Measurements from ENCODE around the gene MOGAT2.
A peak's percentile ranks its signal among the peaks of the same experiment; 100 is the strongest.

Gene MOGAT2

GRCh38 chr11:75760243-75760642, 42.6 kb downstream of the MOGAT2 start:
- DNase-seq (ENCODE audit: low spot score): no peak

- no peak for DNase-seq (ENCODE audit: low spot score)
These were observed 43.3 kb downstream of the MOGAT2 start for GRCh38 chr11:75760710-75761493.

GRCh38 chr11:75762158-75762557, 44.5 kb downstream of the MOGAT2 start:
- no peak for DNase-seq (ENCODE audit: low spot score)

DNA sequence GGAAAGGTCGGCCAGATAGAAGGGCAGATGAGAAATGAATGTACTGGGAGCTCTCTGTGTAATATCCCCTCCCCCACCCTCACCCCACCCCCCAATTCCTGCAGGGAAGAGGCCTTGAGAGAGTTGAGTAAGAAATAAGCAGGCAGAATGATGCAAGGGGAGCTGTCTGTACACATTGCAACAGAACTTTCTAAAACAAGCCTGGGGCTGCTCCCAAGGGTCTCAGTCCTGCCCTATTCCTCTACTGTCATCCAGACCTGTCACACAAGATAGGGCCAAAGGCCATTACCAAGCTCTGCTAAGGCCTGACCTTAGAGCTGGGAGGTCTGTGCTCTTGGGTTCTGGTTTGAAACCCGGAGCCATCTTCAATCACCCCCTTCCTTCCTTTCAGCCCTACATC, 45.2 kb downstream of the MOGAT2 start:
- DNase-seq (ENCODE audit: low spot score): no peak

DNA sequence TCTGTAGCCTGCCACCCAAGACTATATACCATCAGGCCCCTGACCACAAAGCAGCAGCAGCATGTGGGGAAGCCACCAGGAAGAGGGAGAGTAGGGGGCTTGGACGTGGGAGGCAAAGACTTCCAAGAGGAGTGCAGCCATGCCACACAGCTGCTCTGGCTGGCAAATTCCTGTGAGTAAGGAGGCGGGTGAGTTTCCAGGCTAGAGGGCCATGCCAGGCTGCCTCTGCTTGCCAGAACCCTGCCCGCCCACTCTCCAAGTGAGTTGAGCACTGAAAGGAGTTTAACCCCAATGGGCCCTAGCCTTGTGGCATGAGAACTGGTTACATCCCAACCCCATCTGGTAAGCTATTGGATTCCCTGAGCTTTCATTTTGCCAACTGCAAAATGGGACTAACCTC, 46.2 kb downstream of the MOGAT2 start:
- DNase-seq (ENCODE audit: low spot score): no peak

DNA sequence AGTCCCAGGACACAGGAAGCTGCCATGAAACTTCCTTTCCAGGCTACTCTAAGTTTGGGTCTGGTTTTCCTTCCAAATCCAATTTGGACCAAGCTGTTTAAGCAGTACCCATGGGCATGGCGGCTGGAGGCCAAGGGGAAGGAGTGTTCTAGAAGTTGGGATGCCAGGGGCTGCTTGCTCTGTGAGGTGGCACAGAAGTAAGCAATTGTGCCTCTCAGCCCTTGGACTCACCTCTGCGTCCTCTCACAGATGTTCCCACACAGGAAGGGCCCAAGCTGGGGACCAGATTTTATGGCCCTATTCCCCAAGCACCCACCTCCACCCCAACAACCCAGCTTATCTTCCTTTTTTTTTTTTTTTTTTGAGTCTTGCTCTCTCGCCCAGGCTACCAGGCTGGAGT, 47.5 kb downstream of the MOGAT2 start:
- DNase-seq (ENCODE audit: low spot score): no peak

DNA sequence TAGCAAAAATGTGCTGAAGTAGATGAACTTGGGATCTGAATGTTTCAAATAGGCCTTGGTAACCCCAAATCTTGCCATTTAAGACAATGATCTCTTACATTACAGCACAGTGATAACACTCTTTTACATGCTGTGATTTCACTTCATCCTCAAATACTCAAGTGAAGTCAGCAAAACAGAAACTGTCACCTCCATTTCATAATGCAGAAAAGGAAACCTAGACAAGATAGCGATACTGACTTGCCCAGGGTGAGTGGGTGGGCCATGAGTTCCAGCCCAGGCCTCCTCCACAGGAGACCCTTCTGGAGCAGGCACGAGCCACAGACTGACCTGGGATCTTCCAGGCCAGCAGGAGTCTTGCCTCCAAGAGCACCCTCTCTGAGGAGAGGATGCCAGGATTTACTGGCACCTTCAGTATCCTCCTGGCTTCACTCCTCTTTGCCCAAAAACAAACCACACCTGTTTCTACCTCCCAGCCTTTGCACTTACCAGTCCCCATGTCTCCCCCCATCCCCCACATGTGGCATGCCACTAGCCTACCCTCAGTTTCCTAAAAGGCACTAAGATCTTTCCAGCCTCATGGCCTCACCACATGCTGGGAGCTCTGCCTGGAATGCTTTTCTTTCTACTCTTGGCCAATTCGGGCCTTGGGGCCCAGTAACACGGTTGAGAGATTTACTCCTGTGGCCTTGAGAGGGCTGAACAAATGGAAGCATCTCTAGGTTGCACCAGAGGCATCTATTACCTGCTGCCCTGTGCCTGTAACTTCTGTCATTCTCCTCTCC, 49.0 kb downstream of the MOGAT2 start:
- DNase-seq (ENCODE audit: low spot score): no peak

- no peak for DNase-seq (ENCODE audit: low spot score)
These were observed 49.6 kb downstream of the MOGAT2 start for GRCh38 chr11:75767228-75767572.

DNA sequence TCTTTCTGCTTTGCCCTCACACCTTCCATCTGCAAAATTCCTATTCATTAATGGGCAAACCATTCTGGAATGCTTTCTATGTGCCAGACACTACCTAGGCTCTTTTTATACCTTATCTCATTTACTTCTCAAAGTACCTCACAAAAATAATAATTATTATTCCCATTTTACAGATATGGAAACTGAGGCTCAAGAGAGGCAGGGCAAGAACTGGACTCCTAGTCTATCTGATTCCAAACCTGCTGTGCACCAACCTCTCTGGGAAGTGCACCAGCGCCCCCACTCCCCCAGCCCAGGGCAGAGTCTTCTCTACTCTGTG, 50.1 kb downstream of the MOGAT2 start:
- DNase-seq (ENCODE audit: low spot score): no peak

GRCh38 chr11:75768112-75768908, 50.7 kb downstream of the MOGAT2 start, which contains the start of gene DGAT2:
Gene DGAT2 (plus strand): TSS chr11:75768778. CDS start chr11:75768992, 214 bp downstream.
- DNase-seq (ENCODE audit: low spot score): peak; percentile 60

- no peak for DNase-seq (ENCODE audit: low spot score)
These were observed 51.5 kb downstream of the MOGAT2 start for GRCh38 chr11:75768909-75769771.

DNA sequence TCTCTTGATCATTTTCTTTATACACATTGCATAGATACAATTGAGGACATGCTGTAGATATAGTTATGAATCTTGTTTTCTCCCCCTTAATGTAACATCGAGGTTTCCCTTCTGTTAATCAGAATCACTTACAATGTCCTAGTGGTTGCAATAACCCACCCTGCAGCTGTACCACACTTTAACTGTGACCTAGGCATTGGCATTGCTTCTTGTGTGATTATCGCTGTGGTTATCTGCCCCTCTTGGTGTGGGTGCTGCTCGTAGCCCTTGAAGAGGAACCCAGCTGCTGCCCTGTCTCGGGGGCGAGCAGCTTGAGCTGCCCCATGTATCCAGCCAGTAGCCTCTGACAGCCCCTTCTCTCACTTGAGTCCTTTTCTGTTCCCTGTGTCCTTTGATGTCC, 52.5 kb downstream of the MOGAT2 start:
- DNase-seq (ENCODE audit: low spot score): no peak

DNA sequence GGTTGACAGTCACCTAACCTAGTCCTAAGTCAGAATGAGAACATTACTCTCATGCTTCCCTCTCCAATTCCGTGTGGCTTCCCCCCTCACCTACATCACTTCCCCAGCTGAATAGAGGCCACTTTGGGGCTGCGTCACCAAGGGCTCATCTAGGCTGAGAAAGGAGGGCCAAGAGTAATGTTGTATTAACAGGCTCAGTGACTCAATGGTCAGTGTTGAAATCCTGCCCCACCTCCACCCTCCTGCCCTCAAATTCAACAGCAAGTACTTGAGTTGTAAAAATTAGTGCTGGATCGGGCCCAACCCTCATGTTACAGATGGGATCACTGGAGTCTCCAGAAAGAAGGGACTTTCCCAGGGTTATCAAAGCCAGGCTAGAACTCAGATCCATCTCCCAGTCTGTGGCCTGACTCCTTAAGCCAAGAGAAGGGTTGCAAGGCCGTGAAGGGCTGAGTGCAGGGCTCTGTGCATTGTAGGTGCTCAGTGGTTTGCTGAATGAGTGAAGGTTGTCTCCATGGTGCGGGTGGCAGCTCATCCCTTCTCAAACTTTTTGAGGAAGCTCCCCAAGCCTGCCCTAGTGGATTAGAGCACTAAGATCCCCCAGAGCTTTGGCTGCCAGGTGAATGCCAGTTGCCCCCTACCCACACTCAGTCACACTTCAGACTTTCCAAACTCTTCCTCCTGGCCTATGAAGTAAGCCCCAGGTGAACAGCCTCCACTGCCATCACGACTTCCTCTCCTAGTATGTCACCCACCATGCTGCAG, 54.2 kb downstream of the MOGAT2 start:
- DNase-seq (ENCODE audit: low spot score): no peak

GRCh38 chr11:75773595-75774353, 56.1 kb downstream of the MOGAT2 start:
- no peak for DNase-seq (ENCODE audit: low spot score)

DNA sequence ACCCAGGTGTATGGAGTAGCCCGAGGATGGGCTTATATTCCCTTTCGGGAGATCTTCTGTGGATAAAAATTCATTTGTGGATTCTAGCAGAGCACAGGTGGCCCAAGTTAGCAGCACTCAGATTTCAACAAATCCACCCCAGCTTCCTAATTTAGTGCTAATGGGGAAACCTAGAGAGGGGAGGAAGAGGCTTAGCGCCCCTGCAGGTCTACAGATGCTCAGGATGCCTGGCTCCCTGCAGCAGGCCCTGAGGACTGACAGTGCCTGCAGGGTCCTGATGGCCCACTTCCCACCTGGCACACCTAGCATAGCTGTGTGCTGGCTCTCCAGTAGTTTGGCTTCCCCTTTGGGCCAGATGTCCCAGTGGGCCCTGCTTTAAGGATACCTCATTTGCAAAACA, 57.4 kb downstream of the MOGAT2 start:
- no peak for DNase-seq (ENCODE audit: low spot score)

DNA sequence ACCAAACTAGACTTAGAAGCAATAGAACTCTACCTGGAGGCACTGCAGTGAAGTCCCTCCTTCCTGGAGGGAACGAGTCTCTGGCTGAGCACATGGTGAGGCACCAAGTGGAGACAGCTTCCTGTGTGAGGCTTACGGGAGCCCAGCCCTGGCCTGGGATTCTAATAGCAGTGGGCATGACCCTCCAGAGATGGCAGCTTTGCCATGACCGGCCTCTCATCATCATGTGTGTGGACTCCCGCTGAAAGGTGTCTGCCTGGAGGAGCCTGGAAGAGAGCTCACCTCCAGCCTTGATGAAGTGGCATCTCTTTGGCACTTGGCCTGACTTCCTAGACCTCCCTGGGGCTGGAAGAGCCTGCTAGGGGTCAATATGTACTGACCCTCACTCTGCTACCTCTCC, 58.9 kb downstream of the MOGAT2 start:
- no peak for DNase-seq (ENCODE audit: low spot score)

DNA sequence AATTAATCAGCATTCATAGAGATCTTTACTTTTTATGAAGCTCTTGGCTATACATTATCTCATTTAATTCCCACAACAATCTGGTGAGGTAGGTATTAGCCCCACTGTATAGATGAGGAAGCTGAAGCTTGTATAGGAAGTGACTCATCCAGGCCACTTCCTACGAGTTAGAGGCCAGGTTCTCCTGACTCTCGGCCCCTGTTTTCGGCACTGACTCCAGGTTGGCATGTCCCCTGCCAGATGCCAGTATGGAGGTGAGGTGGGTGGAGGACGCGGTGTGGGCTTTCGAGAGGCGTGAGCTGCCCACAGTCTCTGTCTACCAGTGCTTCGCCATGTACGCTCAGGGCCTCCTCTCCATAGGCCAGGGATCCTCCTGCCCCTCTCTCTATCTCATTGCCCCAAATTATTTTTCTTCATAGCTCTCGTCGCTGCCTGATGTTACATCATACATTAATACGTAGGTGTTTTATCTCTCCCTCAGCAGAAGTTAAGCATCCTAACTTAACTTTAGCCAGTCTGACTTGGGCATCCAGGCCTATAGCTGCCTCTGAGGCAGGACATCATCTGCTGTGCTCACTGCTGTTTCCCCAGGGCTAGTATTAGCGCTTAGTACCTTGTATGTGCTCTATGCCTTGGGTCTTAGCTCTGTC, 59.9 kb downstream of the MOGAT2 start:
- no peak for DNase-seq (ENCODE audit: low spot score)

DNA sequence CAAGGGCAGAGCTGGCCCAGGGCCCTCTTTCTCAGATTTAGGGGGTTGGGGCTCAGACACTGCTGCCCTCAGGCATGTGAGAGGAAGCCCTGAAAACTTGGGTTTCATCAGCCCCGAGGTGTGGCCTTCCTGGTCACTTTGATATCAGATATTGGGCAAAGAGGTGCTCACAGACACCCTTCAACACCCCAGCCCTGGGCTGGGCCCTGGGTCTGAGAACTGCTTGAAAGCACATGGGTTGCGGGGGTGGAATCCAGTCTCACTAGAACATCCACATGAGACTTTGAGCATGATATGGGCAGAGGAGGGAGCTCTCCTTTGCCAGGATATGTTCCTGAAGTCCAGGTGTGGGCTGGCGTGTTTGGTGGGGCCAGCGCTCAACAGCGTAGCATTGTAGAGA, 61.3 kb downstream of the MOGAT2 start:
- no peak for DNase-seq (ENCODE audit: low spot score)

DNA sequence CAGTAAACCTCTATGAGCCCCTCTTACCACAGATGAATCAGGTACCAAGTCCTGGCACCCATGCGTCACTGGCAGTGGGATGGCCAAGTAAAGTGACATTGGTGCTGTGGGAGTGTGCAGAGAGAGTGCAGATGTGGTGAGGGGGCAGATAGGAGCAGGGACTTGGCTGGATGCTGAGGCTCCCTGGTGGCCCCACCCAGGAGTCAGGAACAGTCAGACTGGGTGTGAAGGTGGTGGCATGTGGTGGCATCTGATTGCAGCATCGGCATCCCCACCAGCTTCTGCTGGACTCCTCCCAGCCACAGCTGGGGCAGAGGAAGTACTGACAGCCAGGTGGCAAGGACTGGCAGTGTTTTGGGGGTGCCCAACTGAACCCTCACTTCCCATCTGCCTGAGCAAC, 62.3 kb downstream of the MOGAT2 start:
- DNase-seq (ENCODE audit: low spot score): no peak

- DNase-seq (ENCODE audit: low spot score): no peak
These were observed 63.2 kb downstream of the MOGAT2 start for GRCh38 chr11:75780888-75781287.
